ENCODE results near the gene IVD. TPM values are rescaled to one million over a fixed set of nuclear protein-coding genes. Genes with fewer than 3 reads are reported as not detected.

Gene IVD
- polyA plus RNA-seq, 1 experiment = 63.9 TPM

- Histone ChIP-seq H3K36me3 (ENCODE audit: control insufficient read depth, insufficient read depth, low read length) (peaks cover 35% of the 10 kb centered on the region), H3K4me3 (ENCODE audit: low read depth, low read length) (no peak overlapping the region), H3K27me3 (ENCODE audit: control insufficient read depth, insufficient read depth, low read length) (no peaks in the 10 kb centered on the region)
- POLR2A ChIA-PET = no interaction called here
- no peak for DNase-seq (ENCODE audit: low read depth)
- CTCF ChIA-PET = interaction anchor here (1.0 to 1.6 kb wide), 4 partner anchors 9 to 69 kb away, joined by 3 to 11 read pairs (median 3); no protein-coding TSS in a partner anchor
- TF ChIP-seq, protein P1, sequence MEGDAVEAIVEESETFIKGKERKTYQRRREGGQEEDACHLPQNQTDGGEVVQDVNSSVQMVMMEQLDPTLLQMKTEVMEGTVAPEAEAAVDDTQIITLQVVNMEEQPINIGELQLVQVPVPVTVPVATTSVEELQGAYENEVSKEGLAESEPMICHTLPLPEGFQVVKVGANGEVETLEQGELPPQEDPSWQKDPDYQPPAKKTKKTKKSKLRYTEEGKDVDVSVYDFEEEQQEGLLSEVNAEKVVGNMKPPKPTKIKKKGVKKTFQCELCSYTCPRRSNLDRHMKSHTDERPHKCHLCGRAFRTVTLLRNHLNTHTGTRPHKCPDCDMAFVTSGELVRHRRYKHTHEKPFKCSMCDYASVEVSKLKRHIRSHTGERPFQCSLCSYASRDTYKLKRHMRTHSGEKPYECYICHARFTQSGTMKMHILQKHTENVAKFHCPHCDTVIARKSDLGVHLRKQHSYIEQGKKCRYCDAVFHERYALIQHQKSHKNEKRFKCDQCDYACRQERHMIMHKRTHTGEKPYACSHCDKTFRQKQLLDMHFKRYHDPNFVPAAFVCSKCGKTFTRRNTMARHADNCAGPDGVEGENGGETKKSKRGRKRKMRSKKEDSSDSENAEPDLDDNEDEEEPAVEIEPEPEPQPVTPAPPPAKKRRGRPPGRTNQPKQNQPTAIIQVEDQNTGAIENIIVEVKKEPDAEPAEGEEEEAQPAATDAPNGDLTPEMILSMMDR (IDR thresholded peaks at IDR 0.05; ENCODE audit: insufficient read depth, low read depth, low read length) = no peak
Measured at GRCh38 chr15:40413036-40413435, 7.4 kb downstream of the IVD start.

- POLR2A ChIA-PET = no interaction called here
- Histone ChIP-seq H3K27me3 (ENCODE audit: control insufficient read depth, insufficient read depth, low read length) (no peaks in the 10 kb centered on the region), H3K4me3 (ENCODE audit: low read depth, low read length) (no peak overlapping the region), H3K36me3 (ENCODE audit: control insufficient read depth, insufficient read depth, low read length) (peaks cover 33% of the 10 kb centered on the region)
- no peak for DNase-seq (ENCODE audit: low read depth)
- TF ChIP-seq, protein P1 (IDR thresholded peaks at IDR 0.05; ENCODE audit: insufficient read depth, low read depth, low read length) = no peak
- CTCF ChIA-PET = interaction anchor here (1.1 kb wide), 1 partner anchor 8 kb away, joined by 3 read pairs; no protein-coding TSS in a partner anchor
Measured at GRCh38 chr15:40414816-40415215, 9.2 kb downstream of the IVD start.

- Histone ChIP-seq H3K27me3 (ENCODE audit: control insufficient read depth, insufficient read depth, low read length) (no peaks in the 10 kb centered on the region), H3K36me3 (ENCODE audit: control insufficient read depth, insufficient read depth, low read length) (peaks cover 32% of the 10 kb centered on the region), H3K4me3 (ENCODE audit: low read depth, low read length) (no peak overlapping the region)
- TF ChIP-seq, protein P1 (IDR thresholded peaks at IDR 0.05; ENCODE audit: insufficient read depth, low read depth, low read length) = no peak
- DNase-seq (ENCODE audit: low read depth) = no peak
- CTCF ChIA-PET = no interaction called here
- POLR2A ChIA-PET = no interaction called here
Measured at GRCh38 chr15:40415226-40415625, 9.6 kb downstream of the IVD start.

- Histone ChIP-seq H3K36me3 (ENCODE audit: control insufficient read depth, insufficient read depth, low read length) (peaks cover 29% of the 10 kb centered on the region), H3K27me3 (ENCODE audit: control insufficient read depth, insufficient read depth, low read length) (no peaks in the 10 kb centered on the region), H3K4me3 (ENCODE audit: low read depth, low read length) (no peak overlapping the region)
- TF ChIP-seq, protein P1 (IDR thresholded peaks at IDR 0.05; ENCODE audit: insufficient read depth, low read depth, low read length) = no peak
- ChIA-PET CTCF (interaction anchor here (1.0 kb wide), 1 partner anchor 137 kb away, joined by 3 read pairs; no protein-coding TSS in a partner anchor), POLR2A (no interaction called here)
- DNase-seq (ENCODE audit: low read depth) = no peak
Measured at GRCh38 chr15:40416056-40416455, 10.5 kb downstream of the IVD start.

- POLR2A ChIA-PET = no interaction called here
- Histone ChIP-seq H3K27me3 (ENCODE audit: control insufficient read depth, insufficient read depth, low read length) (no peaks in the 10 kb centered on the region), H3K4me3 (ENCODE audit: low read depth, low read length) (no peak overlapping the region), H3K36me3 (ENCODE audit: control insufficient read depth, insufficient read depth, low read length) (peaks cover 16% of the 10 kb centered on the region)
- CTCF ChIA-PET = interaction anchor here (1.0 to 2.7 kb wide), 5 partner anchors 12 to 139 kb away, joined by 3 to 10 read pairs (median 3); partner anchors contain the start of gene IVD
- DNase-seq (ENCODE audit: low read depth) = no peak
- TF ChIP-seq, protein P1 (IDR thresholded peaks at IDR 0.05; ENCODE audit: insufficient read depth, low read depth, low read length) = no peak
Measured at GRCh38 chr15:40418126-40418525, 12.5 kb downstream of the IVD start.
